ENCODE measurements around the gene CLMN. TPM values are rescaled to one million over a fixed set of nuclear protein-coding genes. Genes with fewer than 3 reads are reported as not detected.

The CLMN gene
- total and polyA plus RNA-seq, 10 of the 15 experiments (the other 5 are each of a cell fraction or from before 2014, with no cell fraction given) = 7.8 to 49.3 (median 18.5) TPM

DNA sequence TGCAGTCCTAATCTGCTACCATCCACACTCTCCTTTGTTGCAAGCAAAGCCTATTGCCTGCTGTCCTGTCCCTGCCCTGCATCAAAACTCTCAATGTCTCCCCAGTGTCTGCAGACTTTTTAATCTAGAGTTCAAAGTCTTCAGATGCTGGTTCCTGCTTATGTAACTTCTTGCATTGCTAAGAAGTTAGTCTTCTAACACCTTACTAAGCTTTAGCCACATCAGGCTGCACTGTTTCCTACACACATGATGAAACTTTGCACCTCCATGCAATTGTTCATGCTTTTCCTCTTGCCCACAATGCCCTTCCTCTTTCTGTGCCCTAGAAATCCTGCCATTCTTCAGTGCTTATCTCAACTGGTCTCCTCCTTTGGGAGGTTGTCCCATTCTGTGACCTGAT lies 146.2 kb downstream of the CLMN start:
- Histone ChIP-seq H3K9ac (ENCODE audit: control insufficient read depth, insufficient read depth, low read length) (no peak overlapping the region), H3K27me3 (replicated peaks in 1 of 2; ENCODE audit: control insufficient read depth in 2 of 2, insufficient read depth in 2 of 2, low read length in 1 of 2) (no peaks in the 10 kb centered on the region), H3K27ac (ENCODE audit: control insufficient read depth, insufficient read depth) (no peak overlapping the region), H3K4me2 (ENCODE audit: control insufficient read depth, insufficient read depth) (no peak overlapping the region), H4K20me1 (ENCODE audit: control insufficient read depth, insufficient read depth) (no peaks in the 10 kb centered on the region), H3K9me3 (replicated peaks; ENCODE audit: control insufficient read depth, insufficient read depth, low read length) (no peaks in the 10 kb centered on the region), H2AFZ (ENCODE audit: control insufficient read depth, low read depth, low read length) (no peak overlapping the region), H3K79me2 (ENCODE audit: control insufficient read depth, insufficient read depth, low read length) (no peaks in the 10 kb centered on the region), H3K4me1 (ENCODE audit: control insufficient read depth, insufficient read depth, low read length) (no peaks in the 10 kb centered on the region), H3K36me3 (ENCODE audit: control insufficient read depth in 2 of 2, insufficient read depth in 2 of 2, low read length in 1 of 2) (no peaks in the 10 kb centered on the region), H3K4me3 (no peak overlapping the region)
- ChIA-PET POLR2A (interaction anchor here (0.6 kb wide), 1 partner anchor 270 kb away, joined by 4 read pairs; no protein-coding TSS in a partner anchor), RAD21 (ENCODE audit: unreplicated experiment) (no interaction called here), CTCF (interaction anchor here (1.2 to 2.0 kb wide), 2 partner anchors 10 to 22 kb away, joined by 3 to 6 read pairs; no protein-coding TSS in a partner anchor), SMC1A (ENCODE audit: uncharacterized antibody, unreplicated experiment) (interaction anchor here (5.9 kb wide), 1 partner anchor 10 kb away, joined by 36 read pairs; no protein-coding TSS in a partner anchor)
- DNase-seq (ENCODE audit: low read depth, low spot score) = no peak
- intact Hi-C loops (cut with micrococcal nuclease; ENCODE audit: unreplicated experiment) (no loop called here), in situ Hi-C loops (cut with MboI) (no loop called here)
- peak; percentile 5; the same call in 1 of the 2 replicates for TF ChIP-seq SPI1 (IDR thresholded peaks at IDR 0.05; ENCODE audit: borderline replicate concordance, insufficient read depth, low read depth, low read length)
- TF ChIP-seq, protein P1, sequence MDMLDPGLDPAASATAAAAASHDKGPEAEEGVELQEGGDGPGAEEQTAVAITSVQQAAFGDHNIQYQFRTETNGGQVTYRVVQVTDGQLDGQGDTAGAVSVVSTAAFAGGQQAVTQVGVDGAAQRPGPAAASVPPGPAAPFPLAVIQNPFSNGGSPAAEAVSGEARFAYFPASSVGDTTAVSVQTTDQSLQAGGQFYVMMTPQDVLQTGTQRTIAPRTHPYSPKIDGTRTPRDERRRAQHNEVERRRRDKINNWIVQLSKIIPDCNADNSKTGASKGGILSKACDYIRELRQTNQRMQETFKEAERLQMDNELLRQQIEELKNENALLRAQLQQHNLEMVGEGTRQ (IDR thresholded peaks at IDR 0.05; ENCODE audit: borderline replicate concordance, low read depth, low read length) = no peak
- no peak for FAIRE-seq
- no TSS peak for BruUV-seq (replicated peaks)
- peak; percentile 40; the same call in 2 of the 3 replicates for ATAC-seq

DNA sequence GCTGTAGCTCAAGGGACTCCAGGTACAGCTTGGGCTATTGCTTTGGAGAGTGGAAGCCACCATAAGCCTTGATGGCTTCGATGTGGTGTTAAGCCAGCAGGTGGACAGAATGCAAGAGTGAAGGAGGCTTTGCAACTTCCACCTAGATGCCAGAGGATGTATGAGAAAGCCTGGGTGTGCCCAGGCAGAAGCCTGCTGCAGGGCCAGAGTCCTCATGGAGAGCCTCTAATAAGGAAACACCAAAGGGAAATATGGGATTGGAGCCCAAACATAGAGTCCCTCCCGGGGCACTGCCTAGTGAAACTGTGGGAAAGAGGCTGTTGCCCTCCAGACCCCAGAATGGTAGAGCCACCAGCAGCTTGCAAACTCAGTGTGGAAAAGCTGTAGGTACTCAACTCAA lies 152.5 kb downstream of the CLMN start:
- Histone ChIP-seq H3K4me3 (no peak overlapping the region), H3K27me3 (replicated peaks in 1 of 2; ENCODE audit: control insufficient read depth in 2 of 2, insufficient read depth in 2 of 2, low read length in 1 of 2) (no peaks in the 10 kb centered on the region), H4K20me1 (ENCODE audit: control insufficient read depth, insufficient read depth) (no peaks in the 10 kb centered on the region), H3K4me2 (ENCODE audit: control insufficient read depth, insufficient read depth) (no peak overlapping the region), H3K4me1 (ENCODE audit: control insufficient read depth, insufficient read depth, low read length) (no peaks in the 10 kb centered on the region), H3K27ac (ENCODE audit: control insufficient read depth, insufficient read depth) (no peak overlapping the region), H3K9ac (ENCODE audit: control insufficient read depth, insufficient read depth, low read length) (no peak overlapping the region), H3K9me3 (replicated peaks; ENCODE audit: control insufficient read depth, insufficient read depth, low read length) (peaks cover 2% of the 10 kb centered on the region), H2AFZ (ENCODE audit: control insufficient read depth, low read depth, low read length) (no peak overlapping the region), H3K79me2 (ENCODE audit: control insufficient read depth, insufficient read depth, low read length) (no peaks in the 10 kb centered on the region), H3K36me3 (ENCODE audit: control insufficient read depth in 2 of 2, insufficient read depth in 2 of 2, low read length in 1 of 2) (no peaks in the 10 kb centered on the region)
- SMC1A ChIA-PET (ENCODE audit: uncharacterized antibody, unreplicated experiment) = interaction anchor here (1.6 kb wide), 1 partner anchor 23 kb away, joined by 4 read pairs; no protein-coding TSS in a partner anchor
- FAIRE-seq (no peak), DNase-seq (ENCODE audit: low read depth, low spot score) (no peak), ATAC-seq (no peak)
- intact Hi-C loops (cut with micrococcal nuclease; ENCODE audit: unreplicated experiment) (no loop called here), in situ Hi-C loops (cut with MboI) (no loop called here)
- WGBS (ENCODE audit: insufficient coverage, insufficient replicate concordance, low lambda C conversion rate, missing lambda C conversion rate) = 74% methylated on average over 2 of the region's 2 CpGs
- no TSS peak for BruUV-seq (replicated peaks)
- POLR2A ChIA-PET = no interaction called here
- RAD21 ChIA-PET (ENCODE audit: unreplicated experiment) = no interaction called here
- CTCF ChIA-PET = interaction anchor here (0.6 kb wide), 1 partner anchor 183 kb away, joined by 3 read pairs; no protein-coding TSS in a partner anchor
- TF ChIP-seq MYB (IDR thresholded peaks at IDR 0.05; ENCODE audit: borderline replicate concordance, low read depth, low read length) = no peak
- TF ChIP-seq ZNF687 (IDR thresholded peaks at IDR 0.05) = no peak
- TF ChIP-seq NFXL1 (IDR thresholded peaks at IDR 0.05; ENCODE audit: borderline replicate concordance) = no peak
- no peak for TF ChIP-seq STAT1 (conservative IDR thresholded peaks at IDR 0.05)
- no peak for TF ChIP-seq TAF1 (IDR thresholded peaks at IDR 0.05; ENCODE audit: borderline replicate concordance, low read depth, low read length)
- TF ChIP-seq YY1 (IDR thresholded peaks at IDR 0.05; ENCODE audit: low read depth, low read length) = no peak
- TF ChIP-seq CBX5 (IDR thresholded peaks at IDR 0.05; ENCODE audit: low read depth) = no peak
- no peak for TF ChIP-seq PKNOX1 (IDR thresholded peaks at IDR 0.05)
- no peak for TF ChIP-seq ZNF217 (IDR thresholded peaks at IDR 0.05)
- TF ChIP-seq SREBF1 (IDR thresholded peaks at IDR 0.05; ENCODE audit: low read length) = no peak
- TF ChIP-seq TBL1XR1 (IDR thresholded peaks at IDR 0.05; ENCODE audit: low read depth, low read length) = no peak

Data from GM12878 (cell line).